ENCODE measurements around the gene SLC28A2.
"Not testable (repeated sequence)": the region's sequence is repeated elsewhere in the genome, so short reads cannot be mapped to it uniquely, and the experiment has no call there.

Gene SLC28A2, protein sequence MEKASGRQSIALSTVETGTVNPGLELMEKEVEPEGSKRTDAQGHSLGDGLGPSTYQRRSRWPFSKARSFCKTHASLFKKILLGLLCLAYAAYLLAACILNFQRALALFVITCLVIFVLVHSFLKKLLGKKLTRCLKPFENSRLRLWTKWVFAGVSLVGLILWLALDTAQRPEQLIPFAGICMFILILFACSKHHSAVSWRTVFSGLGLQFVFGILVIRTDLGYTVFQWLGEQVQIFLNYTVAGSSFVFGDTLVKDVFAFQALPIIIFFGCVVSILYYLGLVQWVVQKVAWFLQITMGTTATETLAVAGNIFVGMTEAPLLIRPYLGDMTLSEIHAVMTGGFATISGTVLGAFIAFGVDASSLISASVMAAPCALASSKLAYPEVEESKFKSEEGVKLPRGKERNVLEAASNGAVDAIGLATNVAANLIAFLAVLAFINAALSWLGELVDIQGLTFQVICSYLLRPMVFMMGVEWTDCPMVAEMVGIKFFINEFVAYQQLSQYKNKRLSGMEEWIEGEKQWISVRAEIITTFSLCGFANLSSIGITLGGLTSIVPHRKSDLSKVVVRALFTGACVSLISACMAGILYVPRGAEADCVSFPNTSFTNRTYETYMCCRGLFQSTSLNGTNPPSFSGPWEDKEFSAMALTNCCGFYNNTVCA

DNA sequence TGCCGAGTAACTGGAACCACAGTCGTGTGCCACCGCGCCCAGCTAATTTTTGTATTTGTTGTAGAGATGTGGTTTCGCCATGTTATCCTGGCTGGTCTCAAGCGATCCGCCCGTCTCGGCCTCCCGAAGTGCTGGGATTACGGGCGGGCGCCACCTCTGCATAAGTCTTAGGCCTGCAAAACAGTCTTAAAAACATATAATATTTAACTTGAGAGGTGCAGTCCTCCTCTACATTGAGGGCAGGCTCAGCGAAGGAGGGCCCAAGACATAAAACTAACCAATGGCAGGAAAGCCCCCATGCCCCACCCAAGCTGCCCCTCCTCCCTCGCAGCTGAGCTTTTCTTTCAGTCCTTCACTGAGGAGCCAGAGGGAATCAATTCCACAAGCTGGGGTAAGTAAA lies at the start of gene SLC28A2:
Gene SLC28A2 (plus strand): TSS at position 347 of the 400 bp plus-strand sequence. CDS start 982 bp downstream, outside the sequence.
- DNase-seq (ENCODE audit: low spot score): no peak

DNA sequence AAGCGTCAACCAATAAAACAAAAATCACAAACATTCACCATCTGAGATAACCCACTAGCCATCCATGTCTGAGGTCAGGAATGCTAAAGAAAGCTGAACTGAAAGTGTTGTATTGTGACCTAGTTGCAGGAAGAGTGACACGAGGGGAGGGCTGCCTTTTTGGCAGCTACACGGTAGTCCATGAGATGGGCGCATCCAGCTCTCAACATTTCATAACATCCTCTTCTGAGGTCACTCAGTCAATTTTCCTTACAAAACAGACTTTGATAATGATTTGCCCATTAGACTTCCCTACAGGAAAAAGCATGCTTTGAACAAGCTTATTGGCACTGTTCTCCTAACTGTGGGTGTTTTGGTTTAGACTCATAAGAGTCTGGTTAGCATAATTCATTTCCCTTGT lies 48.9 kb upstream of the SLC28A2 start:
- DNase-seq (ENCODE audit: low spot score): no peak

DNA sequence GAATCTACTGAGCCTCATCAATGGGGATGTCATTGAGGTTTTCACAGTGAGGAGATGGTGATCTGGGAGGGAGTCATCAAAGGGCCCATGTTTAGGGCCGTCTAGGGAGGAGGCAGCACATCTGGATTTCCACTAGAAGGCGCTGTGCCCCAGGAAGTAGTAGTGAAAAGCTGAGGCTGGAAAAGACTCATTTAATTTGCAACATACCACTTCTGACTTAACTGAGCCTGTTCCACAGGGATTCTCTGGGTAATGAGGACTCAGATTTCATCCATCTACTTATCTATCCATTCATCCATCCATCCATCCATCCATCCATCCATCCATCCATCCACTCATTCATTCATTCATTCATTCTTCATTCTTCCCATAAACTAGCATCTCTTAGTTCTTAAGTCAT lies 46.8 kb upstream of the SLC28A2 start:
- DNase-seq (ENCODE audit: low spot score): peak; percentile 69

DNA sequence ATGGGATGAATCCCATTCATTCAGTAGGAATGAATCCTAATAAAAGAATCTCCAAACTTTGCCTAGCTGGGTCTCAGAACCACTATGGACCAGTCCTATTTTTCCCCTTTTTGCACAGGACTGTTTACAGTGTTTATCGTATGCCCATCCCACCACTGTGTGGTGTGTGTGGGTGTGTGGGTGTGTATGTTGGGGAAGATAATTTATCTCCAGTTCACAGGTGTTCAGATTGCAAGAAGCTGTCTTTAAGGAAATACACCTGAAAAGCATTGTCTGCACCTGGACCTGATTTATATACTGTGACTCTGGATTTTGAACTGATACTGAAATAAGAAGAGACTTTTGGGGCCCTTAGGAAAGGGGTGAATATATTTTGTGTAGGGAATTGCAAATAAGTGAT lies 39.5 kb upstream of the SLC28A2 start:
- DNase-seq (ENCODE audit: low spot score): no peak

DNA sequence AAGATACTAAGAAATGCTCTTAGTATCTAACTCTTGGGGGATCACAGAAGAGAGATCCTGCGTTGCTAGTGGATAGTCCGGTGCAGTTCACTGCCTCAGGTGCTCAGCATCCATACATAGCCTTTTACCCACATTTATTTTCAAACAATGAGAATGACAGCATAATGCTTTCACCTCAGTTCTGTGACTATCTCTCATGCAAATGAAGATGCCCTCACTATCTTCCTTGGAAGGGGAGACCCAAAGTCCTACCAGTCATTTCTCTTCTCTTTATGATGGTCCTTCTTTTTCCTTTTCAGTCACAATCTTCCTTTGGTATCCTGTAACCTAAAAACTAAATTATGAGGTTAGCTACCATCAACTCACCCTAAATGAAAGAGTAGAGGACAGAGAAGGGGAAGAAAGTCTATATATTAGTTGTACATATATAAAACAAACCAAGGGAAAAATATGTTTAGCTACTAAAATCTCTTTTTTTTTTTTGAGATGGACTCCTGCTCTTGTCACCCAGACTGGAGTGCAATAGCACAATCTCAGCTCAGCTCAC lies 30.9 kb upstream of the SLC28A2 start:
- no peak for DNase-seq (ENCODE audit: low spot score)

DNA sequence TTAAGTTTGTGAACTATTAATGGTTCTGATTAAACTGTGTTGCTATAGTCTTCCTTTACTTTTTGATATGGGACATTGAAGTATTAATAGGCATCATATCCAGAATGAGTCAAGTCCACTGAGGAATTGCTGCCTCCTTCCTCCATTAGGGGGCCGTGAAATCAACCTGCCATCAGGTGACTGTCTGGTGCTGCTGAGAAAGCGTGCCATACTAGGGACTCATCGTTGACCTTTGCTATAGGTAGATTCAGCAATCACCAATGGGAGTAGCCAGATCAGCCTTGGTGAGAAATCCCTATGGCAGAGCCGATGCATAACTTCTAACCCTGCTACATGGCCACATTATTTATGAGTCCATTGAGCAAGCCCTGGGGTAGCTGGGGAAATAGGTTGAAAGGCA lies 30.1 kb upstream of the SLC28A2 start:
- no peak for DNase-seq (ENCODE audit: low spot score)

DNA sequence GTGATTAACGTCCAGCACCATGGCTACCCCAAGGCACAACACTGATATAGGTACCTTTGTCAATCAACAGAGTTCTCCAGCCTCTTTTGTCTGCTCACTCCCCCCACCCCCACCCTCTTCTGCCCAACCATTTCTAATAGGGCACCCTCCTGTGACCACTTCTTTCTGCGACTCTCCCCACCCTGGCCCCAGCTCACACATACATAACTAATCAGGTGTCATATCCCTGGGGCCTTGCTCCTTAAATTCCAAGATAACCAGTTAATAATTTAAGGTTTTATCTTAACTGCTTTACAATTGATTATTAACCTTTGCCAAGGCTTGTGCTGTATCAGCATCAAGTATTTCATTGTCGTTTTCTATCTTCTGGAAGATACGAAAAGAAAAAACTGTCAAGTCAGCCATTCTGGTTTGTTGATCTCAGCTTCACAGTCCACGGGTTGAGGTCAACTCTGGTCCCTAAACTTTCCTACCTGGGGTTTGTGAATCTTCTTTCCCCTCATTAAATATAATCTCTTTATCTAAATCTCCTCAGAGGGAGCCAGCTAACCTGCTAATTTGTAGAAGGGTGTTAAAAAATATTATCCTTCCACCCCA lies 27.3 kb upstream of the SLC28A2 start:
- no peak for DNase-seq (ENCODE audit: low spot score)

DNA sequence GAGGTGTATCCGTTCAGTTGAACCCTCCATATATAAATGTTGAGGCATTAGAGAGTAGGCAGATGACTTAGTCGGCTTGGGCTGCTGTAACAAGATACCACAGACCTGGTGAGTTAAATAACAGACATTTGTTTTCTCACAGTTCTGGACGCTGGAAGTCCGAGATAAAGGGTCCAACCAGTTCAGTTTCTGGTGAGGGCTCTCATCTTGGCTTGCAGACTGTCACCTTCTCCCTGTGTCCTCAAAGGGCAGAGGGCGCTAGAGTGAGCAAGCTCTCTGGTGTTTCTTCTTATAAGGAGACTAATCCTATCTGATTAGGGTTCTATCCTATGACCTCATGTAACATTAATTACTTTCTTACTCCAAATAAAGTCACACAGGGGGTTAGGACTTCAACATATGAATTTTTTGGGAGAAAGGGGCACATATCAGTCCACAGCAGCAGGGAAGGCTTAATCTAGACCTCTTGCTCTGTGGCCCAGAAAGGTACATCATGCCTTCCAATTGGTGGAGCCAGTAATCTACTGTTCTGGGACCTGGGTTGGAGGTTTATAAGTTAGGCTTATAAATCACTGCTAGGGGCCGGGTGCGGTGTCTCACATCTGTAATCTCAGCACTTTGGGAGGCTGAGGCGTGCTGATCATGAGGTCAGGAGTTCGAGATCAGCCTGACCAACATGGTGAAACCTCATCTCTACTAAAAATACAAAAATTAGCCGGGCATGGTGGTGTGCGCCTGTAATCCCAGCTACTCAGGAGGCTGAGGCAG lies 26.3 kb upstream of the SLC28A2 start:
- DNase-seq (ENCODE audit: low spot score): no peak

DNA sequence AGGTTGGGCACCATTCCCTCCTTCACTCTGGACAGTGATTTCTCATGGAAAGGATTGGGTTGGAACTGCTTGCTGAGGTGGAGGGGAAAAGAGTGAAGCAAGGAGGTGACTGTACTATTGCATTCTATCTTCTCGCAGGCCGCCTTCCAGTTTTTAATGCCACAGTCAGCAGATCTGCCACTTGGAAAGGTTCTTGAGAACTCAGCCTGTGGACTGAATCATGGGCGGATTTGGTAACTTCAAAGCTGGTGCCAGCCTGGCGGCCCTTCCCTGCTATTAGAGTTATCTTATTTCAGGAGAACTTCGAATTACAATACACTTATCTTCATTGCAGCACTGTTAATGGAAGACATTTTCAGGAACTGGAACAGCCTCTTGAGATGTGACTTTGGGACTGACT lies 23.1 kb upstream of the SLC28A2 start:
- DNase-seq (ENCODE audit: low spot score): no peak

DNA sequence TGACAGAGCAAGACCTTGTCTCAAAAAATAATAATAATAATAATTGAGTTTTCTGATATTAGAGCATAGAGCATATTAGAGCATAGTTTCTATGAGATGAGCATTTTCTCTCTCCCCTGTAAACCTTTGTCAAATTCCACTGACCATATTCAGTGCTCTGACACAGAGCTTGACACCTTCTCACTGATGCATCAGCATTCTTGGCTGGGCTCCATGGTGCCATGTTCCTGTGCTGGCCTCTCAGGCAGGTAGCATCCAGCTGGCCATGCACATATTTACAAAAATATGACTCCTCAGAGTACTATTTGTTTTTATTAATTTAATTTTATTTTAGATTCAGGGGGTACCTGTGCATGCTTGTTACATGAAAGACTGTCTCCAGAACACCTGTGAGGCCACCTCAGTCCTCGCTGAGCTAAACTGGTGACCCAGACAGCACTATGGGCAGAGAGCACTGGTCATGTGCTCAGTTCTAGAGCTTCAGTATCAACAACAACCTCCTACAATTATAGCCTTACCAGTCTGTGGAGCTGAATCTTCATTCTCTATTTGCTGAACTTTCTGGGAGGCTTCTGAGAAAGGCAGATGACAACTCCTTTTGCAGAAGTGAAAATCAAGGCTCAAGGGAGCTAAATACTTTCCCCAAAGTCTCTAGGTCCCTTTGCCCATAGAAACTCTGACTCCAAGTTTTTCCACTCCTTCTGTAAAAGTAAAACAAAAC lies 21.6 kb upstream of the SLC28A2 start:
- no peak for DNase-seq (ENCODE audit: low spot score)

DNA sequence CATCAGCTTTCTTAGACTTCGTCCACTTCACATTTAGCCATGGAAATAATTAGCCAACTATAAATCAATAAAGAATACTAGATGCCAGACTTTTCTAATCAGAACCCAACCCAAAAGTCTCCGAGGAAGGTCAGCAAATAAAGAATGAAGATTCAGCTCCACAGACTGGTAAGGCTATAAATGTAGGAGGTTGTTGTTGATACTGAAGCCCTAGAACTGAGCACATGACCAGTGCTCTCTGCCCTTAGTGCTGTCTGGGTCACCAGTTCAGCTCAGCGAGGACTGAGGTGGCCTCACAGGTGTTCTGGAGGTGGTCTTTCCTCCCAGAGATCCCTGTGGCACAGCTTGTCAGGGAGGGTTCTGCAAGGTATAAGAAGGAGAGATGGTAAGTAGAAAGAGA lies 20.9 kb upstream of the SLC28A2 start:
- DNase-seq (ENCODE audit: low spot score): no peak

DNA sequence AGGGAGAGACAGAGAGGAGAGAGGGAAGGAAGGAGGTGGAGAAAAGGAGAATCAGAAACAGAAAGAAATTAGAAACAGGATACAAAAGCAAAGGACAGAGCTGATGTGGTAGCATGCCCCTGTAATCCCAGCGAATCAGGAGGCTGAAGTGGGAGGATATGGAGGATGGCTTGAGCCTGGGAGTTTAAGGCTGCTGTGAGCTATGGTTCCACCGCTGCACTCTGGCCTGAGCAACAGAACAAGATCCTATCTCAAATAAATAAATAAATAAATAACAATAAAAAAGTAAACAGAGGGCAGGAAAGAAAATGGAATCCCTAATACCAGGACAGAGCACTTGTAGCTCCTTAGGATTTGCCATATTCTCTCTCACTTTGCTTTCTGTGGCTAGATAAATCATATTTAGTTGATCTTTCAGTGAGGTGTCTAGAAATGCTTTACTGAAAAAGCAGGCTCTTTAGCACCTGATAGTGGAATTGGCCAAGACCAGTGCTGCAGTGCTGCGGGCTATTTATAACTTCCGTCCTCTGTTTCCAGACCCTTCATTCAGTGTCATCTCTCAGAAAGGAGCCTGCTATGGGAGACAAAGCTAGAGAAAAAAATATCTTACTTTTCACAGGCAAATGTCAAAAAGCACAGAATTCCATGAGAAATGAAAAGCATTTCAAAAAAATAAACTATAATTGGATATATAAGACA lies 20.0 kb upstream of the SLC28A2 start:
- no peak for DNase-seq (ENCODE audit: low spot score)

DNA sequence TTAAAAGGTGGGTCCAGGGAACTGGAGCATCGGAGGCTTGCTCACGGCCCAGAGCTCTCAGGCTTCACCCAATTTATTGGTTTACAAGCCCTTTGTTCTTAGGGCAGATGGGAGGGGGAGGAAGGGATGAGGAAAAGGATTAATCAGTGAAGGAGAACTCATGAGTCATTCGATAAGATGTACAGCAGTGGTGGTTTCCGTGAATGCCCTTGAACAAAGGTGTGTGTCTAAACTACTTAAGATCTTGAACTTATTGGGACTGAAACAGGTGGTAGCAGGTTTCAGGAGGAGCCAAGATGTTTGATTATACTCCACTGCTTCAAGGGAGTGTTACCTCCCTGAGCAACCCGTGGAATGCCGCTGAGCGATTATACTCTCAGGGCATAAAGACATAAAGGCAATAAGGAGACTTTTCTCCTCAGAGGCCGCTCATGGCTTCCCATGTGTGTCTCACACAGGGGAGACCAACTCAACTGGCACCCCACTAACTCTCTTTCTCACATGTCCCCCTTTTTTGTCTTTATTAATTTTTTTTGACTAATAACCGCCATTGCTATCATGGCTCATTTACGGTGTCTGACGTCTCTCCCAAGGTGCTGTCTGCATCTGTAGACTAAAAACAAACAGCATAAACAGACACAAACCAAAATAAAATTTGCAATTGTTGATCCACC lies 17.3 kb upstream of the SLC28A2 start:
- no peak for DNase-seq (ENCODE audit: low spot score)

DNA sequence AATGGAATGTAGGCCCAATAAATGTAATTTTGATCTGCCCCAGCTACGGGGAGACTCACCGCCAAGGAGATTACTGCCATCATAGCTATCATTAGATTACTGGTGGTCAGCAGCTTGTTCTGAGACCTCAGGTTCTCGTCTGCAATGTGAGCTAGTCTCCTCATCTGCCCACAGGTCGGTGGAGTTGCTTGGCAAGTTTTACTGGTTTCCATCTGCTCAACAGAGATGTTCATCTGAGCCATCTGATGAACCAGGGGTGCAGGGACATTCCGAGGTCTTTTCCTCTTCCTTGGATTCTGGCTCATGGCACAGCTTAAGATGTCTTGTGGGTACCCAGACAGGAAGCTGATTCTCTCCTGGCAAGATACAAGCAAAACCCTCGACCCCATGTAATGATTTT lies 15.2 kb upstream of the SLC28A2 start:
- not testable (repeated sequence) for DNase-seq (ENCODE audit: low spot score)

DNA sequence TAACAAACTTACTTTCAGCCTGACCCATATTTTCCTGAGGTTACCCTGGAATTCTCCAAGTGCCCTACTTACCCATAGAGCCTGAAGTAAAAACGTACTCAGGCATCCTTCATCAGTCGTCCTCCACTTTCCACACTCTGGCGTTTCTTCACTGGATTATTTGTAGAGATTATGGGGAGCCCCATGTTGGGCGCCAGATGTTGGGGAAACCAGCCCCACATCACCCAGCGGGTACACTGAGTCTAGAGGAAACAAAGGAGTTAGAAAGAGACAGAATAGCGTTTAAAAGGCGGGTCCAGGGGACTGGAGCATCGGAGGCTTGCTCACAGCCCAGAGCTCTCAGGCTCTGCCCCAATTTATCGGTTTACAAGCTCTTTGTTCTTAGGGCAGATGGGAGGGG lies 9.7 kb upstream of the SLC28A2 start:
- DNase-seq (ENCODE audit: low spot score): no peak

DNA sequence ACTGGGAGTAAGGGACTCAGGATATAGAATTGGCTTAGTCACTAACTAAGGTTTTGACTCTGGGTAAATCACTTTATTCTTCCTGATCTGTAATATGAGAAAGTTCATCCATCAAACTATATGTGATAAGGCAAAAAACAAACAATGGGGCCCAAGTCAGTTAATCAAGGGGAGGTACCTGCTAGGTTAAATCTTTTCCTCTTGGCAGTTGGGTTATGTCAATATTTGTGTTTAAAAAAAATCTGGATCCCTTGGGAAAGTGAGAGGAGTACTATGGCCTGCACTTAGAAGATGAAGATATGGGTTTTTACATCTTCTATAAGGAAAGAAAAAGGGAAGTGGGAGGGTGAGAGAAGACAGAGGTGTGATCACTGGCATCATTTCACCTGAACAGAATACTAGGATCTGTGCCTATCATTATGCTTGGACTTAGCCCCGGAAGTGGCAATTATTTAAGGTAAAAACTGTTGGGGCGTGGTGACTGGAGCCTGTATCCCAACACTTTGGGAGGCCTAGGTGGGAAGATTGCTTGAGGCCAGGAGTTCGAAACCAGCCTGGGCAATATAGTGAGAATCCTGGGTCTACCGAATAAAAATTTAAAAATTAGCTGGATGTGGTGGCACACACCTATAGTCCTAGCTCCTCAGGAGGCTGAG lies 2.8 kb upstream of the SLC28A2 start:
- no peak for DNase-seq (ENCODE audit: low spot score)

DNA sequence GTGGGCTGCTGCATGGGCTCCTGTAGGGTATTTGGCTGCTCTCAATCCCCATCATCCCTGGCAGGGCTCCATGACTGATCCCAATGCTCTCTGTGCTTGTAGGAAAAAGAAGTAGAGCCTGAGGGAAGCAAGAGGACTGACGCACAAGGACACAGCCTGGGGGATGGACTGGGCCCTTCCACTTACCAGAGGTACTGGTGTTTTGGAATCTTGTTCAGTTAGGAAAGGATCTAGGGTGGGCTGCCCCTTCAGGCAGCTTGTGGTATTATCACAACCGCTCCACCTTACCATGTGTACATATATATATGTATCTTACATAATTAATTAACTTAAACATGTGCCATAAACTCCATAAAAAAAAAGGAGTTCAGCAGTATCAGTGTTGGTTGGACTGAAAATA lies 1.3 kb downstream of the SLC28A2 start:
- DNase-seq (ENCODE audit: low spot score): no peak

DNA sequence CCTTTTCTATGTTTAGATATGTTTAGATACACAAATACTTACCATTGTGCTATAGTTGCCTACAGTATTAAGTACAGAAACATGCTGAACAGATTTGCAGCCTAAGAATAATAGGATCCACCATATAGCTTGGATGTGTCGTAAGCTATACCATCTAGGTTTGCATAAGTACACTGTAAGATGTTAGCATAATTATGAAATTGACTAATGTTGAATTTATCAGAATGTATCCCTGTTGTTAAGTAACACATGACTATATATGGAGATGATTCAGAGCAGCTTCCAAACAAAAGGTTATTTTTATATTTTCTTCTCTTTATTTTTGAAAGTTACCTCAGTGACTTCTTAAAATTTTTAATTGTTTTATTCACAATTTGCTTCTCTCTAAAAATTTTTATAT lies 2.4 kb downstream of the SLC28A2 start:
- no peak for DNase-seq (ENCODE audit: low spot score)

DNA sequence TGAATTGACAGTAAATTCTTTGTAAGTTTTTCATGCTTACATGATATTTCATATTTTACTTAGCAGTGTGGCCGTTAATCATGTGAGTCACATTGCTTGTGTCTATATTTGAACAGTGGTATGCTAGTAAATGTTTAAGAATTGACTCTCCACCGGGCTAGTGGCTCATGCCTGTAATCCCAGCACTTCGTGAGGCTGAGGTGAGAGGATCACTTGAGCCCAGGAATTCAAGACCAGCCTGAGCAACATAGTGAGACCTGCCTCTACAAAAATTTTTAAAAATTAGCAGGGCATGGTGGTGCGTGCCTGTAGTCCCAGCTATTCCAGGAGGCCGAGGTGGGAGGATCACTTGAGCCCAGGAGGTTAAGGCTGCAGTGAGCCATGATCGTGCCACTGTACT lies 2.8 kb downstream of the SLC28A2 start:
- DNase-seq (ENCODE audit: low spot score): not testable (repeated sequence)

DNA sequence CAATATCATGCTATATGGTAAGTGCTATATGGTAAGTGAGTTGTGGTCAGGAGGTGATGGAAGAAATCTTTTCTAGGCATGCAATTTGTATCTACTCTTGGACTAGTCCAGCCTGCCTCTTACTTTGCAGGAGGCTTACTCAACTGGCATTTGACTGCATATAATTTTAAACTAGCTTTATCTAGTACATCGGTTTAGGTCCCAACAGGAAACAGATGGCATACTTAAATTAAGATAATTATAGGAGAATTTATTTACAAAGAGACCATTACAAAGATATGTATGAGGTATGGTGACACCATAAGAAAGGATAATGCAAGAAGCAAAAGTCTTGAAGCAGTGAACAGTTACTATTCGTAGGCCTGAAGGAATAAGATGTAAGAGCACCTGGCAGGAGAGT lies 7.8 kb downstream of the SLC28A2 start:
- DNase-seq (ENCODE audit: low spot score): no peak
